ENCODE results near the gene OR2F2. TPM values are rescaled to one million over a fixed set of nuclear protein-coding genes. Genes with fewer than 3 reads are reported as not detected.

OR2F2 gene, protein sequence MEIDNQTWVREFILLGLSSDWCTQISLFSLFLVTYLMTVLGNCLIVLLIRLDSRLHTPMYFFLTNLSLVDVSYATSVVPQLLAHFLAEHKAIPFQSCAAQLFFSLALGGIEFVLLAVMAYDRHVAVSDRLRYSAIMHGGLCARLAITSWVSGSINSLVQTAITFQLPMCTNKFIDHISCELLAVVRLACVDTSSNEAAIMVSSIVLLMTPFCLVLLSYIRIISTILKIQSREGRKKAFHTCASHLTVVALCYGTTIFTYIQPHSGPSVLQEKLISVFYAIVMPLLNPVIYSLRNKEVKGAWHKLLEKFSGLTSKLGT
- total RNA-seq (2014; rRNA removed; shearing (Covaris generic)) = not detected in 2 replicates

DNA sequence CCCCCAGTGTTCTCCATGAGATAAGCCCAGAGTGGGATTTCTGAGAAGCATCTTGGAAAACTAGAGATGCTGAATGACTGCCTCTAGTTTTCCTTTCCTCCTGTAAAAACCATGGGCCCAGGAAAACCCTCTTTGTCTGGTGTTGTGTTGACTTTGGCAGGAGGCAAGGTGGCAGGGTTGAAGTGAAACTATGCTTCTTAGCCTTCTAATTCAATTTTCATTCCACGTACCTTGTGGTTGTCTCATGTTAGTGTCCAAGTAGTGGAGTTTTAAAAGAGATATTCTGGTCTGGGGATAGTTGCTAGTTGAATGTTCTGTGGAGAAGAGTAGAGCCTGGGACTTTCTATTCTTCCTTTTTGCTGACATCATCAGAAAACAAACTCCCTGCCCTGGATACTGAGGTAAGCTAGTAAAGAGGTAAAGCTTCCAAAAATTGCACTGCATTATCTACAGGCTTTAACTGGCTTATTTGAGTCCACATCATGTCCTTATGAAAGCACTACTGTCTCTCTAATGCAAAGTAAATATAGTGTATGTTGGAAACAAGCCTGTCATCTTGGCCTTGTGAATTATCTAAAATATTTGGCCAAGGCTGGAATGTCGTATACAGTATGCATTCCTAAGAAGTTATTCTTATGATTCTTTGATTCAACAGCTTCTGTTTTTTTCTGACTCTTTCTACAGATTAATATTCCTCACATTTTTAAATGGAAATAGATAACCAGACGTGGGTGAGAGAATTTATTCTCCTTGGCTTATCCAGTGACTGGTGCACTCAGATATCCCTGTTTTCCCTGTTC, at the start of gene OR2F2:
TSS of gene OR2F2 (plus strand) at position 708 of the 800 bp plus-strand sequence. CDS start at position 708, 0 bp downstream.
- no peak for DNase-seq (ENCODE audit: low read depth)

DNA sequence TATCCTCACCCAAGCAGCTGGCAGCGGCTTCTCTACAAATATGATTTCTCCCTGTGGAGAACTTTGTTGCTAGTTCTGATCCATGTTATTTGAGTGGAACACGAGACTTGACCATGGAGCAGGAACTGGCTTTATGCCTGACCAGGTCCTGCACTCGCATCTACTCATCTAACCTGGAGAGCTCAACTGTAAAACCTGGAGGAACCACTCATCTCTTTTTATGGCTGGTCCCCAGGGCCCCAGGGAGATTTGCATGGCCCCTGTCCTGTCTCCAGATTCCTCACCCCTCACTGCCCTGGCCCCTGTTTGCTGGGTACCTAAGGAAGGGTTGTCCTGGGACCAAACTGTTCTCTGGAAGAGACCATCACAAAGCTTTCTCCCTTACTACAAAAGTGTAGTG, 49.1 kb upstream of the OR2F2 start:
- no peak for DNase-seq (ENCODE audit: low read depth)

DNA sequence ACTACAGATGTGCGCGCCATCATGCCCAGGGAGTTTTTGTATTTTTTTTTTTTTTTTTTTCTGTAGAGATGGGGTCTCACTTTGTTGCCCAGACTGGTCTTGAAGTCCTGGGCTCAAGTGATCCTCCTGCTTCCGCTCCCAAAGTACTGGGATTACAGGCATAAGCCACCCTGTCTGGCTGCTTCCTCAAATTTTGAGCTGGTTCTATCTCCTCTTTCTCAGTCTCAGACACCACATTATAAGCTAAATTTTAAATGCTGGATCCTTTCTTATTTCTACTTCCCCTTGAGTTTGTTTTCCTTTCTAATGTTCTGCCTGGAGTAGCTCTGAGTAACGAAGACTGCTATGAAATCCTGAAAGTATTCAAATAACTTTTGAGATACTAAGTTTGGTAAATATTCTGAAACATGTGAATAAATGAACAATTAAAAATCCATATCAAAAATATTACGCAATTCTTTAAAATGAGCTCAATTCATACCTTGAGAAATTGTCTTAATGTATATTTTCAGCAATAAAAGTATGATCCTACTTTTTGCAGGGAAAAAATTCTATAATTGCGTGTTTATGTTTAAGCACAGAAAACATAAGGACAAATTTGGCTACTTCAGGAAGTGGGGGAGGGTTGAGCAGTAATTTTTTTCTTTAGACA, 48.1 kb upstream of the OR2F2 start:
- no peak for DNase-seq (ENCODE audit: low read depth)

- DNase-seq (ENCODE audit: low read depth) = no peak
These were observed 46.0 kb upstream of the OR2F2 start for GRCh38 chr7:143889068-143889467.

DNA sequence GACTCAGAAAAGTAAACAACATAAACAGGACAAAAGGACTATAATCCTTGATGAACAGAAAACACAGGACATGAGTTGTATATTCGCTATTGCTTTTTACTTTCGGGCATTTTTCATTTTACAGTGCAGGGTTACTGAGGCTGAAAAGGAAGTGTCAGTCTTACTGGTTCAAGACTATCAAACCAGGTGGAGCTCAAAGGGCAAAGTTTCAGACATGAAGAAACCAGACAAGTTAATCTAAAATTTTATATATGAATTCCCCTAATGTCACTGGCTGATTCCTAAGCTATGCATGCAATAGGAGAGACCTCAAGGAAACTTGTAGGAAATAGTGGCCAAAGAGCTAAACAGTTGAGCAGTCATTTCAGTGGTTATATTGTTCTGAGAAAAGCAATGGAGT, 44.5 kb upstream of the OR2F2 start:
- no peak for DNase-seq (ENCODE audit: low read depth)

GRCh38 chr7:143891457-143891856, 43.6 kb upstream of the OR2F2 start:
- no peak for DNase-seq (ENCODE audit: low read depth)

- peak; percentile 71 for DNase-seq (ENCODE audit: low read depth)
These were observed 42.3 kb upstream of the OR2F2 start for GRCh38 chr7:143892527-143893300.

DNA sequence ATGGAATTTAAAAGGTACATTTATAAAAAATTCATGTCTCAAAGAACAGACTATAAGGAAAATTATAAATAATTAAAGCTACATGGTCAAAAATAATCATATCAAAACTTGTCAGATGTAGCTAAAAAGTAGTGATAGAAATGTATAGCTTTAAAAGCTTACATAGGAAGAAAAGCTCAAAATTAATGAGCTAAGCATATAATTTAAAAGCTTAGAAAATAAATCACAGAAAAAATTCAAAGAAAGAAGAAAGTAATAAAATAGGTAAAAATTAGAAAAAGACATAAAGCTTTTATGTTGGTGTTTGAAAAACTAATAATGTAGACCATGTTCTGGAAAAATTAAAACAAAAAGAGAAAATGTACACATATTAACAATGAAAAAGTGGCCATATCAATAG, 38.4 kb upstream of the OR2F2 start:
- DNase-seq (ENCODE audit: low read depth) = no peak

- DNase-seq (ENCODE audit: low read depth) = no peak
These were observed 36.2 kb upstream of the OR2F2 start for GRCh38 chr7:143898810-143899209.

DNA sequence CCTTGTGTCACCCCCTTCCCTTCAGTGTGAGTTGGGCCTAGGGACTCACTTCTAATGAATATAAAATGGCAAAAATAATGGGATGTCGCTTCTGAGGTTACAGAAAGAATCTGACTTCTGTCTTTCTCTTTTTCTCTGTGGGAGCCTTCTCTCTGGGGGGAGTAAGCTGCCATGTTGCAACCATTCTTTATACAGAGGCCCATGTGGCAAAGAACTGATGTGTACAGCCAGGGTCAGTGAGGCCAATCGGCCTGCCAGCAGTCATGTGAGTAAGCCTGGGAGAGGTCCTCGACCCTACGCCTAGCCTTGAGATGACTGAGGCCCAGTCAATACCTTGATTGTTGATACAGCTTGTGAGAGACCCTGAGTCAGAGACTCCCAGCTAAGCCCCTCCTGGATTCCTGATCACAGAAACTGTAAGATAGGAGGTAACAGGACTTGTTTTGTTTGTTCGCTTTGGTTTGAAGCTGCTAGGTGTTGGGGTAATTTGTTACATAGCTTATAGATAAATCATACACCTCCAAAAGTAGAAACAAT, 34.7 kb upstream of the OR2F2 start:
- peak; percentile 57 for DNase-seq (ENCODE audit: low read depth)

DNA sequence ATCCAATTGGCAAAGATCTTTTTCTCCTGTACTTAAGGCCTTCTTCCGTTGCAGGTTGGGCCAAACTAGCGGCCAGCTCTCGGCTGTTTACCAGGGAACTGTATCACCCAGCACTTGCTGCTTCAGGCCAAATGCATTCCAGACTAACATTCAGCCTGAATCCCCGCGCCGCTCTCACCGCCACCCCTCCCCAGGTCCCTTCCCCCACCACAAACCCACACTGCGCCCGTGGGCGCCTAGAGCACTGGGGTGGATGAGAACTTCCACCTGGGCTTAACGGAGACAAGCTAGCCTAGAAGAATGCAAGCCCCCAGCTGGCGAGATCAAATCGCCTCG, 33.7 kb upstream of the OR2F2 start:
- DNase-seq (ENCODE audit: low read depth) = no peak

GRCh38 chr7:143901668-143902331, 33.2 kb upstream of the OR2F2 start, which contains the start of gene TCAF1:
Gene TCAF1, minus strand, starts transcription at chr7:143902176. Its CDS starts 25,568 bp downstream, at chr7:143876608.
- DNase-seq (ENCODE audit: low read depth) = peak; percentile 99

GRCh38 chr7:143902332-143902899, 32.6 kb upstream of the OR2F2 start:
- no peak for DNase-seq (ENCODE audit: low read depth)

- DNase-seq (ENCODE audit: low read depth) = no peak
These were observed 29.5 kb upstream of the OR2F2 start for GRCh38 chr7:143905509-143905908.

DNA sequence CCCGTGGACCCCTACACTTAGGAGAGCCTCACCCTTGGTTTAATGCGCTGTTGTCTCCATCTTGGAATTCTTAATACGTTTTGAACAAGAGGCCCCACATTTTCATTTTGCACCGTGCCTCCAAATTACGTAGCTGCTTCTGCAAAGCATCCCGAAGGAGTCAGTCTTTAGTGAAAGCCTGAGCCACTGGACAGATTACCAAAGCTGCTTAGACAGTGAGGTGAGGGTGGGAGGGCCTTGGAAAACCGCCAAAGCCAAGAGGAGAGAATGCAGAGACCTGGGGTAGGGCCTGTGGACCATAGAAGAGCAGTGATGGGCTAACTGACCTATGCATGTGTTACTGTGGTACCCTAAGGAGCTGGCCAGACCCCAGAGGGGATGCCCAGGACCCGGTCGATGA, 28.9 kb upstream of the OR2F2 start:
- DNase-seq (ENCODE audit: low read depth) = no peak

- no peak for DNase-seq (ENCODE audit: low read depth)
These were observed 28.1 kb upstream of the OR2F2 start for GRCh38 chr7:143906895-143907294.

GRCh38 chr7:143908120-143908519, 26.9 kb upstream of the OR2F2 start:
- DNase-seq (ENCODE audit: low read depth) = no peak

GRCh38 chr7:143909863-143910262, 25.2 kb upstream of the OR2F2 start:
- no peak for DNase-seq (ENCODE audit: low read depth)

GRCh38 chr7:143910473-143911248, 24.4 kb upstream of the OR2F2 start:
- DNase-seq (ENCODE audit: low read depth) = no peak

All from Daoy (cell line).